Measurements from ENCODE around the gene NNAT.

NNAT gene

DNA sequence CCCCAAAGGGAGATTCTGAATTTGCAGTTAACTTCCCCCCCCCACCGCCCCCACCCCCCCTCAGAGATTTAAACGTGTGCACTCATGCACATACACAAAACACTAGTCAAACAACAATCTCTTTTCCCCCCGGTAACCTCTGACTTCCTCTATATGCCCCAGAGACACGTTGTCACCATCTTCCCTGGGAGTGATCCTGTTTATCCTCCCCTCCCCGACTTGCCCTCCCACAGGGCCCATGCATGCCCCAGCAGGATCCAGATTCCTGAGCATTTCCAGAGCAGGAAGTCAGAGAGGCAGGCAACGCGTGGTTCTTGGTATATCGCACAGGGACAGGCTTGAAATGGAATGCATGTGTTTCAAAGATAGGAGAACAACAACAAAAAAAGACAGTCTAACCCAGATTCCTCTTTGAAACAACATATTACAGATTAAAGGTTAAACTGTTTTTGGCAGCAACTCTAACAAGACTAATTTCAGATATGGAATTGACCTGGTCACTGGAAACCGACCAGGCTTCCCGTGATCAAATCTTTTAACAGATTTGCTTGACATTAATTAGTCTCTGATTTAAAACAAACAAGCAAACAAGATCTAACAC, 5.3 kb downstream of the NNAT start:
- Mint-ChIP-seq H3K36me3 (ENCODE audit: low read depth) (no peaks in the 10 kb centered on the region), H3K27ac (peak overlapping the region; percentile 64), H3K27me3 (no peaks in the 10 kb centered on the region), H3K4me1 (ENCODE audit: low read depth) (peaks cover 57% of the 10 kb centered on the region), H3K4me3 (peak overlapping the region; percentile 87), H3K9me3 (no peaks in the 10 kb centered on the region)

DNA sequence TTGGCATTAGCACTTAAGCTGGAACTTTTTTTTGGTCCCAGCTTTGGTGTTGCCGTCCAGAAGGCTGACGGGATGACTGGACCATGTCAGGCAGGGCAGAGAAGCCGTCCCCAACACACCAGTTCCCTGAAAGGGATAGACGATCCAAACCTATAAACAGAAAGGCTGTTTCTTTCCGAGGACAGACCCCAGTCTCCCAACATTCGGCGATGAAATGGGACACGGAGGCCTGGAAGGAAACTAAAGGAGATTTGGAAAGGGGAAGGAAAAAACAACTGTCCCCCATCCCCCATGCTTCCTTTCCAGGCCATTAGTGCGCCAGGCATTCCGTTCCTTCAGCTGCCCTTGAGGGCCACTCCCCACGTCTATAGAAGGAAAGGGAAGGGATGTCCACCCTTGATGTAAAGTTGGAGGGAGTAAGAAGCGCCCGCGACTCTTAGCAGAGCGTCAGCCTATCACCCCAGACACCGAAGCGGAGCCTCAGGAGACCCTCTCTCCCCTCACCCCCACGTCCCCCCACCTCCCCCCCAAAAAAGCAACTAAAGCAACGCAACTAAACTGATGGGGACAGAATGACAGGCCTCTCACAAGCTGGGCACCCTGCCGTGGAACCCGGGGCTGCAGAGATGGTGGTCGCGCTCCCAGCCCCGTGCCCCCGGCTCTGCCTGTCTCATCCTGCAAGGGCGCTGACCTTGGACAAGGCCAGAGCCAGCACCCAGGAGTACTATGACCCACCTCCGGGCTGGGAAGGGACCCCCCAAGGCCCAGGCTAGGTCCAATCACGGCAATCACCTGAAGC, 6.0 kb downstream of the NNAT start:
- peak overlapping the region; percentile 87 for H3K4me3 Mint-ChIP-seq
- H3K27me3 Mint-ChIP-seq = no peaks in the 10 kb centered on the region
- no peaks in the 10 kb centered on the region for H3K36me3 Mint-ChIP-seq (ENCODE audit: low read depth)
- H3K27ac Mint-ChIP-seq = peak overlapping the region; percentile 100
- no peaks in the 10 kb centered on the region for H3K9me3 Mint-ChIP-seq
- H3K4me1 Mint-ChIP-seq (ENCODE audit: low read depth) = peaks cover 52% of the 10 kb centered on the region

DNA sequence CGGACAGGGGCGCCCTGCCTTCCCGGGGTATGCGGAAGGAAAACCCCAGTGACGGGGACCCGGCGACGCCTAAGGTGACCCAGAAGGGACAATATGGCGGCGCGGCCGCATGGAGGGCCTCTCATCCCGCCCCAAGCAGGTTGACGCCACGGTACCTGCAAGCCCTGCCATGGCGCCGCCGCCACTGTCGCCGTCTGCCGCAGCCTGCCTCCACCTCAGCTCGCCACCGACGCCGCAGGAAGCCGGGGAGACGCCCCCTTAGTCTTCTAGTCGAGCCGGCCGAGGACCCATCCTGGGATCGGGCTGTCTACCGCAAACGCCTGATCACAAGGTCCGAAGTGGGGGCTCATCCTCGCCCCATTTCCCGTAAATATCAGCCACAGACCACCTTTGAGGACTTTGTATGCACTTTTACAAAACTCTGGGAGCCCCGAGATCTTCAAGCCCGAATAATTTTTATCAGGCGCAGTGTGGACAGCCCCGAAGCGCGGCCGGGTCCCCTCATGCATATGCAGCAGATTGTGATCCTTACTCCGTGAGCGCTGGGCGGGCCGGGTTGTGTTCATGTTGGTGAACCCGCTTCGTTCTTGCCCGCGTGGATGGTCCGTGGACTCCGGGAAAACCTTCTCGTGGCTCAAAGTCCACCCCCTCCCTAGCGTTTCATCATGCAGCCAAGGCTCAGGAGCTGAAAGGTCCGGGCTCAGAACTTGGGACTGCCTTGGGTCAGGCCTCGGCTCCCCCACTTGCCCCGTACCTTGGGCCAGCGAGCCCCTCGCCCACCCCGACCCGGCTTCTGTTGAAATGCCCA, 6.8 kb downstream of the NNAT start, which contains the start of gene BLCAP:
Gene BLCAP, minus strand, starts transcription at position 239 of the 808 bp plus-strand sequence. CDS start 8,702 bp downstream, outside the sequence.
- H3K27ac Mint-ChIP-seq = peak within 1 kb of the TSS; percentile 100
- H3K36me3 Mint-ChIP-seq (ENCODE audit: low read depth) = no peaks in the 10 kb centered on the region
- H3K27me3 Mint-ChIP-seq = no peaks in the 10 kb centered on the region
- peak within 1 kb of the TSS; percentile 87 for H3K4me3 Mint-ChIP-seq
- peaks cover 51% of the 10 kb centered on the region for H3K4me1 Mint-ChIP-seq (ENCODE audit: low read depth)
- no peaks in the 10 kb centered on the region for H3K9me3 Mint-ChIP-seq

DNA sequence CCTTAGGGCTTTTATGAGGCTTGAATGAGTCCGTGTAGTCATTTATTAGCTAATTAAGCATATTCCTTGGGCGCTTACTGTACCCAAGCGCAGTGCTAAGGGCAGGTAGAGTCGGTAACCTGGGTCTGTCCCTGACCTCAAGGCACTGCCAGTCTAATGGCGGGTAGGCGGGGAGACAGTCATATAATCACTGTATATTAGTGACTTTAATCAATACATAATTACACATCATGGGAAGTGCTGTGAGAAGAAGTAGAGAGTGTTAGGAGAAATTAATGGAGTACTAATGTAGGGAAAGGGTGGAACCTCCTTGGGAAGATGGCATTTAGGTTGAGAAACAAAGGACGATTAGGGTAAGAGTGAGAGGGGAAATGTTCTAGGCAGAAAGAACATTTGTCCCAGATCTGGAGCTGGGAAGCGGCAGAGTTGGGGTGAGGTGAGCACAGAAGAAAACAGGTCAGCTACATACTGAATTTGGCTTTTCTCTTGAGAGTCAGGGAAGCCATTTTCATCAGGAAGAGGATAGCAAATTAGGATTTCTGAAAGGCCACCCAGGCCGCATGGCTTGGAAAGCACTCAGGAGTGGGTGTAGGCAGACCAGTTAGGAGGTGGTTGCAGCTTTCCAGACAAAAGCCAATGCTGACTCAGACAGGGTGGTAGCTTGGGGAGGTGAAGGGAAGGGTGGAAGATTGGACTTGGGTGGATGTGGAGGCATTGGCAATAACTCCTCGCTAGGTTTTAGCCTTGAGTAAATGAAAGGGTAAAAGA, 7.6 kb downstream of the NNAT start:
- H3K36me3 Mint-ChIP-seq (ENCODE audit: low read depth) = no peaks in the 10 kb centered on the region
- peak overlapping the region; percentile 100 for H3K27ac Mint-ChIP-seq
- H3K4me1 Mint-ChIP-seq (ENCODE audit: low read depth) = peaks cover 43% of the 10 kb centered on the region
- H3K27me3 Mint-ChIP-seq = no peaks in the 10 kb centered on the region
- peak overlapping the region; percentile 87 for H3K4me3 Mint-ChIP-seq
- no peaks in the 10 kb centered on the region for H3K9me3 Mint-ChIP-seq

DNA sequence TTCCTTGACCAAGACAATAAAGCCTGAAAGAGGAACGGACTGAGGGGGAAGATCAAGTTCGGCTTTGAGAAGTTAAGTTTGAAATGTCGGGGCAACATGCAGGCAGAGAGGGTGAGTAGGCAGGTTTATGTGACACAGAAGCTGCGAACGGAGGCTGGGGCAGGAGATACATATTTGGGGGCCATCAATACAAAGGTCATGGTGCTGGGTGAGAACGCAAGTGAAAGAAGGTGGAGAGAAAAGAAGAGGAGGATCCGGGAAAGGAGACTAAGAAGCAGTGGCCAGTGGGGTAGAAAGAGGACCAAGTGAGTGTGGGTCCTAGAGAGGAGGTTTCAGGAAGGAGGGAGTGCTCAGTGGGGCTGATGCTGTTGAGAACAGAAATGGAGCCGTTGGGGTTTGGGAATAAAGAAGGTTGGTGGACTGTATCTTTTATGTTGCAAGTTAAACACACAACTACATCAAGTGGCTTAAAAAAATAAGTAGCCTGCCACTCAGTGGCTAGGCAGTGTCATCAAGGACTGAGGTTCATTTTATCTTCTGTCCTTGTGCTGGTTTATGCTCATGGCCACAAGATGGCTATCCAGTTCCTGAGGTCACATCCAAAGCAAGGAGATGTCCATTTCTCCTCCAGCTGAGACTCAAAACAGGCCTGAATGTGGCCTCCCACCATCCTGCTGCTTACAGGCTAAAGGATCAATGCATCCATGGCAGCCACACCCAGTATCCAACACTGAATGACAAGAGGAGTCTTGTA, 8.3 kb downstream of the NNAT start:
- peak overlapping the region; percentile 87 for H3K4me3 Mint-ChIP-seq

DNA sequence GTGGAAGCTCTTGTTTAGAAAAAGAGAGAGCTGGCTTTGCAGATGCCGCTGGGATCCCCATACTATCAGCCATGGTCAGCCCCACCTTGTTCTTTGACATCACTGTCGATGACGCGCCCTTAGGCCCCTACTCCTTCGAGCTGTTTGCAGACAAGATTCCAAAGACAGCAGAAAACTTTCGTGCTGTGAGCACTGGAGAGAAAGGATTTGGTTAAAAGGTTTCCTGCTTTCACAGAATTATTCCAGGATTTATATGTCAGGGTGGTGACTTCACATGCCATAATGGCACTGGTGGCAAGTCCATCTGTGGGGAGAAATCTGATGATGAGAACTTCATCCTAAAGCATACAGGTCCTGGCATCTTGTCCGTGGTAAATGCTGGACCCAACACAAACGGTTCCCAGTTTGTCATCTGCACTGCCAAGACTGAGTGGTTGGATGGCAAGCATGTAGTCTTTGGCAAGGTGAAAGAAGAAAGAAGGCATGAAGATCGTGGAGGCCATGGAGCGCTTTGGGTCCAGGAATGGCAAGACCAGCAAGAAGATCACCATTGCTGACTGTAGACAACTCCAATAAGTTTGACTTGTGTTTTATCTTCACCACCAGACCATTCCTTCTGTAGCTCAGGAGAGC, 9.0 kb downstream of the NNAT start:
- no peak overlapping the region for H3K4me3 Mint-ChIP-seq
- H3K4me1 Mint-ChIP-seq (ENCODE audit: low read depth) = peaks cover 33% of the 10 kb centered on the region
- H3K27me3 Mint-ChIP-seq = no peaks in the 10 kb centered on the region
- H3K27ac Mint-ChIP-seq = no peak overlapping the region
- no peaks in the 10 kb centered on the region for H3K36me3 Mint-ChIP-seq (ENCODE audit: low read depth)
- no peaks in the 10 kb centered on the region for H3K9me3 Mint-ChIP-seq

More for the DNA sequence above, 8.3 kb downstream of the NNAT start:
- no peaks in the 10 kb centered on the region for H3K9me3 Mint-ChIP-seq
- H3K27ac Mint-ChIP-seq = peak overlapping the region; percentile 57
- no peaks in the 10 kb centered on the region for H3K36me3 Mint-ChIP-seq (ENCODE audit: low read depth)
- H3K4me1 Mint-ChIP-seq (ENCODE audit: low read depth) = peaks cover 36% of the 10 kb centered on the region
- H3K27me3 Mint-ChIP-seq = no peaks in the 10 kb centered on the region

DNA sequence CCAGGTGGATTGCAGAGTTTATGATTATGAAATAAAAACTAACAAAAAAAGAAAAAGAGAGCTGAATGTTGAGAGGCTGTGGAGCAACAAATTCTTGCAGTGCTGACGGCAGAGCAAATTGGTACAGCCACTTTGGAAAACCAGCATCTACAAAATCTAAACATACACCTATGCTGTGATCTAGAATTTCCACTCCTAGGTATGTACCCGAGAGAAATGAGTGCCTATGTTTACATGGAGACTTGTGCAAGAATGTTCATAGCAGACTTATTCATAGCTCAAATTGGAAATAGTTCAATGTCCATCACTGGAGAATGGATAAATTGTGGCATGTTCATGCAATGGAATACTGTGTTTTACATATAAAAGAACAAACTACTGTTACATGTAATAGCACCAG, 9.6 kb downstream of the NNAT start:
- Mint-ChIP-seq H3K9me3 (no peaks in the 10 kb centered on the region), H3K27me3 (no peaks in the 10 kb centered on the region), H3K36me3 (ENCODE audit: low read depth) (no peaks in the 10 kb centered on the region), H3K4me3 (no peak overlapping the region), H3K4me1 (ENCODE audit: low read depth) (peaks cover 27% of the 10 kb centered on the region), H3K27ac (no peak overlapping the region)

DNA sequence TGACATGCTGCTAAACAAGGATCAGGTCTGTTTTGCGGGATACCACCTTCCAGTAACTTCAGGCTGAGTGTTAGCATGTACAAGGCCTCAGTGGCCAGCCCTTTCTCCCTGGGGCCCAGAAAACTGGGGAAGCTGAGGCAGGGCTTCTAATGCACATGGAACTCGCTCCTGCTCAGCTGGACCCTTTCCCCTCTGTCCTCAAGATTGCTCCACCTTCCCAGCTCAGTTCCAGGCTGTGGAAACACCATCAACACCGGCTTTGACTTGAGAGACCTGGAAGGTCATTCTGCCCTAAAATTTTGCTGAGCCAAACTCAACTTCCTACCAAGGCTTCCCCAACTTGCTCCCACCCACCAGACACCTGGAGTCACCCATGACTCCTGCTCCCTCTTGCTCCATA, 10.8 kb downstream of the NNAT start:
- H3K36me3 Mint-ChIP-seq (ENCODE audit: low read depth) = no peaks in the 10 kb centered on the region
- no peak overlapping the region for H3K4me3 Mint-ChIP-seq
- no peak overlapping the region for H3K27ac Mint-ChIP-seq
- peaks cover 2% of the 10 kb centered on the region for H3K27me3 Mint-ChIP-seq
- H3K9me3 Mint-ChIP-seq = no peaks in the 10 kb centered on the region
- peaks cover 15% of the 10 kb centered on the region for H3K4me1 Mint-ChIP-seq (ENCODE audit: low read depth)

DNA sequence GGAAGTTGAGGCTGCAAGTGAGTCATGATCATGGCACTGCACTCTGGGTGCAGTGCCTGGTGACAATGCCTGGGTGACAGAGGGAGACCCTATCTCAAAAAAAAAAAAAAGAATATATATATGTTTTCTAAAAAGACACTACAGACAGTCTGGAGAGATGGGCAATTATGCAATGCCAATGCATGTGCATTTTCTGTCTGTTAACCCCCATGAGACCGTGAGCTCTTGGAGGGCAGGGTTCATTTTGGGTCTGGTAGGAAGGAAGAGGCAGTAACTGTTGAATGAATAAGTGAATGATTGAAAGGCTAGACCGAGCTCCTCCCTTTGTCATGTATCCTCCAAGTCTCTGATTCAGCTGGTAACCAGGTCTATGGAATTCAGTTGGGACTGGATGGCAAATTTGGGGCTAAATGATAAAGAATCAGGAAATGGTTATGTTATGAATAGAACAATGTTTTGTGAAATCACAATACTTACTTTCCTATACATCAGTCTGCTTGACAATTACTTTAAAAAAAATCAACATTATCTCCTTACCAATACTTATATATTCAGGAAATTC, 12.2 kb downstream of the NNAT start:
- no peak overlapping the region for H3K4me3 Mint-ChIP-seq
- H3K27ac Mint-ChIP-seq = no peak overlapping the region
- H3K36me3 Mint-ChIP-seq (ENCODE audit: low read depth) = no peaks in the 10 kb centered on the region
- no peaks in the 10 kb centered on the region for H3K9me3 Mint-ChIP-seq
- H3K4me1 Mint-ChIP-seq (ENCODE audit: low read depth) = peaks cover 15% of the 10 kb centered on the region
- peaks cover 4% of the 10 kb centered on the region for H3K27me3 Mint-ChIP-seq

DNA sequence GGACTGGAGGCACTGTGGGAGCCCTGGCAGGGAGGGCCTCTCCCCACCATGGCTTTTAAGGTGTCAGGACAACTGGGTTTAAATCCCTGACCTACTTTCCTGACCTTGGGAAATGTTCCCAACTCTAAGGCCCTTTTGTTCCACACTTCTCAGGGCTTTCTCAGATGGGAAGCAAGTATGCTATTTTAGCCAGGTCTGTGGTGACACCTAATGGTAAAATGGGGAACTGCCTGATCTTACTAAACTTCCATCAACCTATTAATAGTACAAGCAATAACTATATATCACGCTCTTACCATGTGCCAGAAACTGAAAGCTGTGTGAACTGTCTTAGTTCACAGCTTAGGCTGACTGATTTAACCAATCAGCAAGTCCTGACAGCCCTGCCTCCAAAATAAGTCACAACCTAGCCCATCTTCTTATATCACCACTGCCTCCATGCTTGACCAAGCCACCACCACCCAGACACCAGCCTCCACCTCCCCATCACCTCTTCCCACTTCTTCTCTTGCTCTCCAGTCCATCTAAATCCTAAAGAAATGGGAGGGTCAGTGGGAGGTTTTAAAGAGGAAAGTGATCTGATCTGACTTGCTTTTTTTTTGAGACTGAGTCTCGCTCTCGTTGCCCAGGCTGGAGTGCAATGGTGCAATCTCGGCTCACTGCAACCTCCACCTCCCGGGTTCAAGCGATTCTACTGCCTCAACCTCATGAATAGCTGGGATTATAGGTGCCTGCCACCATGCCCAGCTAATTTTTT, 13.5 kb downstream of the NNAT start:
- Mint-ChIP-seq H3K27me3 (peaks cover 8% of the 10 kb centered on the region), H3K36me3 (ENCODE audit: low read depth) (no peaks in the 10 kb centered on the region), H3K27ac (peak overlapping the region; percentile 13), H3K4me1 (ENCODE audit: low read depth) (peaks cover 4% of the 10 kb centered on the region), H3K4me3 (no peak overlapping the region), H3K9me3 (no peaks in the 10 kb centered on the region)

DNA sequence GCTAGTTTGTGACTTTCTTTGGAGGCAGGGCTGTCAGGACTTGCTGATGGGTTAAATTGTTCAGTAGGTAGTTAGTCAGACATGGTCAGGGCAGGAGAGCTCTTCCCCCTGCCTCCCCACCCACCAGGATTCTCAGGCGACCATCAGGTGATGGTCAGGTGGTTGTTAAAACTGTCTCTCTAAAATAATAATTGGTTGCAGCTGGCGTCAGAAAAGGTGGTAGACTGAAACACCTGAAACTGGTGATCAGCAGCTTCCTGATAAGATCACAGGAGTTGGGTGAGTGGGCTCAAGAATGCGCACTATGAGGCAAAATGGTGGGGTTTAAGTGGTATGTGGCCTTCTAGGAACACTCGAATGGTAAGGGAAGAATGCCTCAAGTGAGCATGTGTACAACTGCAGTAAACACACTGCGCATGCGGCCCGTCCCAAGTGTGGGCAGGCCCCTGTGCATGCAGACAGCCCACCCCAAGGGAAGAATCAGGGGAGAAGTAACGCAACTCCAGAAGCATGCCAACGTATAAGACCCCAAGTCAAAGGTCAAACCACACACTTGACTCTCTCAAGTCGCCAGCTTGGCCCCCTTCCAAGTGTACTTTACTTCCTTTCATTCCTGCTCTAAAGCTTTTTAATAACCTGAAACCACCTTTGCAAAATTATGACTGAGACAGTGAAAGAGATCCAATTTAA, 14.5 kb downstream of the NNAT start:
- H3K4me3 Mint-ChIP-seq = no peak overlapping the region
- H3K27me3 Mint-ChIP-seq = peaks cover 8% of the 10 kb centered on the region
- H3K9me3 Mint-ChIP-seq = no peaks in the 10 kb centered on the region
- H3K27ac Mint-ChIP-seq = no peak overlapping the region
- H3K4me1 Mint-ChIP-seq (ENCODE audit: low read depth) = peaks cover 4% of the 10 kb centered on the region
- H3K36me3 Mint-ChIP-seq (ENCODE audit: low read depth) = no peaks in the 10 kb centered on the region

DNA sequence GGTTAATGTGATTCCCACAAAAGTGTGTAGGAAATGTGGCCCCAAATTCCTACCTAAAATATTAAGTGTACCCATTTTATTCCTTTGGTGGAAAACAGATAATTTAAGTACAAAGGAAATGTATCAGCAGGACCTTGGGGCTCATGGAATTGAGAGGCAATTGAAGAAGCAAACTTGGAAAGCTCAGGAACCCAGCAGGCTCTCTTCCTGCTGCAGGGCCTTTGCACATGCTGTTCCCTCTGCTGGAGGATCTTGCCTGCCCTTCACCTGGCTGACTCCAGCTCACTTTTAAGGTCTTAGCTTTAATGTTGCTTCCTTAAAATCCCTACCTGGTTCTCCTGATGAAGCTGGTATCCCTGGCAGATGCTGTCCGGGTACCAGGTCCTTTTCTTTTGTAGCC, 16.5 kb downstream of the NNAT start:
- peaks cover 8% of the 10 kb centered on the region for H3K27me3 Mint-ChIP-seq
- no peaks in the 10 kb centered on the region for H3K9me3 Mint-ChIP-seq
- no peaks in the 10 kb centered on the region for H3K36me3 Mint-ChIP-seq (ENCODE audit: low read depth)
- H3K4me1 Mint-ChIP-seq (ENCODE audit: low read depth) = peaks cover 4% of the 10 kb centered on the region
- no peak overlapping the region for H3K4me3 Mint-ChIP-seq
- H3K27ac Mint-ChIP-seq = no peak overlapping the region
